Hepatocyte (in vitro differentiated cells): ENCODE results near the gene RXRB. TPM values are rescaled to one million over a fixed set of nuclear protein-coding genes. Genes with fewer than 3 reads are reported as not detected.

ENCODE experiments used
- DNase-seq: peaks from one replicate; pipeline ENCODE4 v3.0.0-alpha.2; 2016; ENCODE audit warnings: low spot score
- H2AFZ ChIP-seq: fragments of 200-600 bp; sonication (generic); 2 replicates; pipeline ENCODE4 v1.6.0; 2016; ENCODE audit warnings: antibody characterized with exemption, mild to moderate bottlenecking
- H3K27ac ChIP-seq: fragments of 200-600 bp; sonication (generic); 2 replicates; pipeline ENCODE4 v1.5.1; 2016; ENCODE audit warnings: mild to moderate bottlenecking
- H3K27me3 ChIP-seq: fragments of 200-600 bp; sonication (generic); 2 replicates; pipeline ENCODE4 v1.6.1; 2016
- H3K36me3 ChIP-seq: fragments of 200-600 bp; sonication (generic); replicated peaks from 2 replicates; pipeline ENCODE4 v1.5.1; 2016; ENCODE audit warnings: low read depth; ENCODE audit not compliant: insufficient read depth
- H3K4me1 ChIP-seq: fragments of 200-600 bp; sonication (generic); 2 replicates; pipeline ENCODE4 v1.5.1; 2016; ENCODE audit warnings: mild to moderate bottlenecking, moderate library complexity; ENCODE audit not compliant: insufficient read depth
- H3K4me2 ChIP-seq: fragments of 200-600 bp; sonication (generic); 2 replicates; pipeline ENCODE4 v1.6.0; 2016
- H3K4me3 ChIP-seq: fragments of 200-600 bp; sonication (generic); 2 replicates; pipeline ENCODE4 v1.5.1; 2016; ENCODE audit warnings: mild to moderate bottlenecking
- H3K79me2 ChIP-seq: fragments of 200-600 bp; sonication (generic); 2 replicates; pipeline ENCODE4 v1.6.0; 2017; ENCODE audit warnings: mild to moderate bottlenecking
- H3K9me2 ChIP-seq: fragments of 200-600 bp; sonication (generic); replicated peaks from 2 replicates; pipeline ENCODE4 v1.6.0; 2017; ENCODE audit warnings: mild to moderate bottlenecking; ENCODE audit not compliant: insufficient read depth
- H3K9me3 ChIP-seq: fragments of 200-600 bp; sonication (generic); 2 replicates; pipeline ENCODE4 v1.5.1; 2016; ENCODE audit warnings: low read depth, mild to moderate bottlenecking
- H4K20me1 ChIP-seq: fragments of 200-600 bp; sonication (generic); 2 replicates; pipeline ENCODE4 v1.6.0; 2016; ENCODE audit warnings: mild to moderate bottlenecking; ENCODE audit not compliant: insufficient read depth, poor library complexity, severe bottlenecking
- CTCF ChIP-seq: fragments of 200-600 bp; sonication (generic); IDR thresholded peaks from 2 replicates; pipeline ENCODE4 v1.5.1; 2016; ENCODE audit warnings: antibody characterized with exemption, mild to moderate bottlenecking; ENCODE audit not compliant: poor library complexity
- EZH2 ChIP-seq: fragments of 200-600 bp; sonication (generic); IDR thresholded peaks from 2 replicates; pipeline ENCODE4 v1.6.1; 2016; ENCODE audit warnings: antibody characterized with exemption, mild to moderate bottlenecking, borderline replicate concordance
- EZH2phosphoT487 ChIP-seq: fragments of 200-600 bp; sonication (generic); IDR thresholded peaks from one replicate; pipeline ENCODE4 v1.6.1; 2018; ENCODE audit warnings: antibody characterized with exemption, mild to moderate bottlenecking, low read depth, moderate library complexity; ENCODE audit not compliant: unreplicated experiment, severe bottlenecking
- WGBS: methylation state at CpG from one replicate; pipeline ENCODE4 v1.1.6; 2016; ENCODE audit warnings: low lambda C conversion rate; ENCODE audit errors: missing lambda C conversion rate; 5-methylcytosine and 5-hydroxymethylcytosine counted together
- polyA plus RNA-seq: library from polyadenylated mRNA; unstranded; fragments of >200 nt; fragmentation: Nextera tagmentation; extraction: Ambion mirVana; gene quantifications from 2 replicates; pipeline ENCODE4 v1.2.1, GENCODE V29; 2016
- total RNA-seq: library from RNA; depleted of rRNA; stranded (reverse); fragments of >200 nt; gene quantifications from 2 replicates; pipeline ENCODE4 v1.2.3, GENCODE V29; 2014

Gene RXRB
- total and polyA plus RNA-seq, 2 experiments from 2014 or later: 17.0 to 24.6 TPM

GRCh38 chr6:33163540-33163939 is 36.9 kb downstream of the RXRB start:
- WGBS: 88% methylated on average over 9 of the region's 10 CpGs
- Histone ChIP-seq H3K4me2 (no peak overlapping the region), H3K36me3 (no peaks in the 10 kb centered on the region), H3K27me3 (no peaks in the 10 kb centered on the region), H4K20me1 (no peaks in the 10 kb centered on the region), H3K79me2 (no peaks in the 10 kb centered on the region), H3K27ac (no peak overlapping the region), H3K4me1 (peaks cover 7% of the 10 kb centered on the region), H3K9me2 (no peaks in the 10 kb centered on the region), H3K4me3 (no peak overlapping the region), H3K9me3 (no peaks in the 10 kb centered on the region), H2AFZ (no peak overlapping the region)
- DNase-seq: no peak
- TF ChIP-seq CTCF (no peak), EZH2phosphoT487 (no peak), EZH2 (no peak)

GRCh38 chr6:33161354-33162331 is 38.8 kb downstream of the RXRB start:
- Histone ChIP-seq H3K27me3 (no peaks in the 10 kb centered on the region), H3K36me3 (no peaks in the 10 kb centered on the region), H3K79me2 (no peaks in the 10 kb centered on the region), H3K4me3 (peak overlapping the region; percentile 60), H3K4me1 (peaks cover 7% of the 10 kb centered on the region), H4K20me1 (no peaks in the 10 kb centered on the region), H2AFZ (peak overlapping the region; percentile 87), H3K9me3 (no peaks in the 10 kb centered on the region), H3K4me2 (peak overlapping the region; percentile 94), H3K9me2 (no peaks in the 10 kb centered on the region), H3K27ac (peak overlapping the region; percentile 37)
- 13% methylated on average over 52 of the region's 58 CpGs for WGBS
- TF ChIP-seq CTCF (peak; percentile 95), EZH2 (no peak)
- DNase-seq: peak; percentile 85

- Histone ChIP-seq H4K20me1 (no peaks in the 10 kb centered on the region), H3K36me3 (no peaks in the 10 kb centered on the region), H3K27ac (peak overlapping the region; percentile 37), H3K9me3 (no peaks in the 10 kb centered on the region), H3K79me2 (no peaks in the 10 kb centered on the region), H2AFZ (no peak overlapping the region), H3K4me3 (no peak overlapping the region), H3K4me2 (peak overlapping the region; percentile 94), H3K9me2 (no peaks in the 10 kb centered on the region), H3K27me3 (no peaks in the 10 kb centered on the region), H3K4me1 (peaks cover 7% of the 10 kb centered on the region)
- 53% methylated on average over 13 of the region's 13 CpGs for WGBS
- peak; percentile 65 for DNase-seq
- TF ChIP-seq CTCF: no peak
- no peak for TF ChIP-seq EZH2
- TF ChIP-seq EZH2phosphoT487: no peak
Observed at GRCh38 chr6:33160728-33161344, 39.6 kb downstream of the RXRB start.
